GM12875 (cell line): Measurements from ENCODE around the gene CHAF1A.

ENCODE experiments used
- H3K4me3 ChIP-seq: one replicate; pipeline ENCODE4 v1.5.1; 2011; ENCODE audit warnings: low read depth, low read length, control low read depth
- TF ChIP-seq, protein P1 (sequence below): IDR thresholded peaks from 2 replicates; pipeline ENCODE4 v1.5.1; 2011; ENCODE audit warnings: low read depth, mild to moderate bottlenecking, control low read depth, inconsistent platforms, low read length, moderate library complexity, borderline replicate concordance; ENCODE audit not compliant: insufficient read depth

CHAF1A gene

GRCh38 chr19:4401769-4402170 is 670 bp upstream of the CHAF1A start:
- H3K4me3 ChIP-seq: peak overlapping the region; percentile 22
- TF ChIP-seq, protein P1, sequence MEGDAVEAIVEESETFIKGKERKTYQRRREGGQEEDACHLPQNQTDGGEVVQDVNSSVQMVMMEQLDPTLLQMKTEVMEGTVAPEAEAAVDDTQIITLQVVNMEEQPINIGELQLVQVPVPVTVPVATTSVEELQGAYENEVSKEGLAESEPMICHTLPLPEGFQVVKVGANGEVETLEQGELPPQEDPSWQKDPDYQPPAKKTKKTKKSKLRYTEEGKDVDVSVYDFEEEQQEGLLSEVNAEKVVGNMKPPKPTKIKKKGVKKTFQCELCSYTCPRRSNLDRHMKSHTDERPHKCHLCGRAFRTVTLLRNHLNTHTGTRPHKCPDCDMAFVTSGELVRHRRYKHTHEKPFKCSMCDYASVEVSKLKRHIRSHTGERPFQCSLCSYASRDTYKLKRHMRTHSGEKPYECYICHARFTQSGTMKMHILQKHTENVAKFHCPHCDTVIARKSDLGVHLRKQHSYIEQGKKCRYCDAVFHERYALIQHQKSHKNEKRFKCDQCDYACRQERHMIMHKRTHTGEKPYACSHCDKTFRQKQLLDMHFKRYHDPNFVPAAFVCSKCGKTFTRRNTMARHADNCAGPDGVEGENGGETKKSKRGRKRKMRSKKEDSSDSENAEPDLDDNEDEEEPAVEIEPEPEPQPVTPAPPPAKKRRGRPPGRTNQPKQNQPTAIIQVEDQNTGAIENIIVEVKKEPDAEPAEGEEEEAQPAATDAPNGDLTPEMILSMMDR: no peak

DNA sequence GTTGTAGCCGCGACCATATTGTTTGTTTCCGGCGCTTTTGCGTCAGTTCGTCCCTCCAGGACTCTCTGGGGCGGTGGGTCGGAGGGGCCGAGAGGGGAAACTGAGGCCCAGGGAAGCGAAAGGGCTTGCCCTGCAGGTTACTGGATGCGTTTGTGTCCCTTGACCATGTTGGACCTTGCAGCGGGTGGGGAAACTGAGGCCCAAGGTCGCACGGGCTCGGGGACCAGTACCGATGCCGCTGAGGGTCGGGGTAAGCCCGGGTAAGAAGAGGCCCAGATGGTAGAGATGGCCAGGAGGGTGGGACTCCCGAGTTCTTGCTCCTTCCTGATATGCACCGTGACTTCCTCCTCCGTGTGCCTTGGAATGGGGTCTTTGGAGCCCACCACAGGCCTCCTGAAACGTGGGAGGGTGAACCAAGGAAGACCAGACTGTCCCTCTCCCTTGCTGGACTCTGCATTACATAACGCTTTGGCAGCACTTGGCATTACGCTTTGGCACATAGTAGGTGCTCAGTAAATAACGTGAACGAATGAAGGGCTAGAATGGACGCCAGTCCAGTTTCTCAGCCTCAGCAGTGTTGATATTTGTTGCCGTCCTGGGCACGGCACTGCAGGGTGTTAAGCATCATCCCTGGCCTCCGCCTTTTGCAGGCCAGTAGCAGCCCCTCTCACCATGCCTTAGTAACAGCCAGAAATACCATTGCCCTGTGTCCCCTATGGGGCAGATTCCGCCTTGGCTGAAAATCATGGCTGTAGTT is 743 bp downstream of the CHAF1A start:
- TF ChIP-seq, protein P1: no peak
- H3K4me3 ChIP-seq: peak overlapping the region; percentile 89

- TF ChIP-seq, protein P1: no peak
- no peak overlapping the region for H3K4me3 ChIP-seq
These were observed 3.5 kb downstream of the CHAF1A start for GRCh38 chr19:4405977-4406376.

DNA sequence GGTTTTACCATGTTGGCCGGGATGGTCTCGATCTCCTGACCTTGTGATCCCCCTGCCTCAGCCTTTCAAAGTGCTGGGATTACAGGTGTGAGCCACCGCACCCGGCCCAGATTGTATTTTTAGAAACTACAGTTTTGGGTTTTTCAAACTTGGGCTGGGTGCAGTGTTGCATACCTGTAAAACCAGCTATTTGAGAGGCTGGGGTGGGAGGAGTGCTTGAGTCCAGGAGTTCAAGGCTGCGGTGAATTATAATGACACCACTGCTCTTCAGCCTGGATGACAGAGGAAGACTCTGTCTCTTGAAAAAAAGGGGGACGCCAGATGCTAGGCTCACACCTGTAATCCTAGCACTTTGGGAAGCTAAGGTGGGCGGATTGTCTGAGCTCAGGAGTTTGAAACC is 4.2 kb downstream of the CHAF1A start:
- H3K4me3 ChIP-seq: no peak overlapping the region
- TF ChIP-seq, protein P1: no peak

- no peak overlapping the region for H3K4me3 ChIP-seq
- TF ChIP-seq, protein P1: no peak
These were observed 6.9 kb downstream of the CHAF1A start for GRCh38 chr19:4409123-4409933.

DNA sequence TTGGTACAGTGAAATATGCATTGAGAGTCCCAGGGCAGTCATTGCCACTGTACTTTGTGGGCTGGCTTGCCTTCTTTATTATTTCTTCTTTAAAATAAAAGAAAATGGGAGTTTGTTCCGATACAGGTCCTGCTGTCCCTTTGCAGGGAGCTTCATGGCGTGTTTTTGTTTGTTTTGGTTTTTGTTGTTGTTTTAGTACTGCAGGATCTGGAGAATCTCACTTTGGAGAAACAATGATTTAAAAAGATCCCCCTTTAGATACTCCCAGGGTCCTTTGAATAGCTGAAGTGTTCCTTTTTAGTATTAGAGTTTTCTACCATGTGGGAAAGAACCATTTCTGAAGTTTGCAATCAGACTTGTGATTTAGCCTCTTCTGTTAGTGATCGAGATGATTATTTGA is 11.1 kb downstream of the CHAF1A start:
- TF ChIP-seq, protein P1: no peak

More for the DNA sequence above, 11.1 kb downstream of the CHAF1A start:
- H3K4me3 ChIP-seq: no peak overlapping the region
